CD4-positive, alpha-beta T cell treated with Interferon alpha-2 for 1 hour (primary cell): ENCODE data around the gene GNB5.
"Not testable (repeated sequence)": the region's sequence is repeated elsewhere in the genome, so short reads cannot be mapped to it uniquely, and the experiment has no call there.

Source experiments
- DNase-seq, 2 donors: peaks; one replicate each; pipeline ENCODE4 v3.0.0-alpha.2; 2020 to 2022

The GNB5 gene

DNA sequence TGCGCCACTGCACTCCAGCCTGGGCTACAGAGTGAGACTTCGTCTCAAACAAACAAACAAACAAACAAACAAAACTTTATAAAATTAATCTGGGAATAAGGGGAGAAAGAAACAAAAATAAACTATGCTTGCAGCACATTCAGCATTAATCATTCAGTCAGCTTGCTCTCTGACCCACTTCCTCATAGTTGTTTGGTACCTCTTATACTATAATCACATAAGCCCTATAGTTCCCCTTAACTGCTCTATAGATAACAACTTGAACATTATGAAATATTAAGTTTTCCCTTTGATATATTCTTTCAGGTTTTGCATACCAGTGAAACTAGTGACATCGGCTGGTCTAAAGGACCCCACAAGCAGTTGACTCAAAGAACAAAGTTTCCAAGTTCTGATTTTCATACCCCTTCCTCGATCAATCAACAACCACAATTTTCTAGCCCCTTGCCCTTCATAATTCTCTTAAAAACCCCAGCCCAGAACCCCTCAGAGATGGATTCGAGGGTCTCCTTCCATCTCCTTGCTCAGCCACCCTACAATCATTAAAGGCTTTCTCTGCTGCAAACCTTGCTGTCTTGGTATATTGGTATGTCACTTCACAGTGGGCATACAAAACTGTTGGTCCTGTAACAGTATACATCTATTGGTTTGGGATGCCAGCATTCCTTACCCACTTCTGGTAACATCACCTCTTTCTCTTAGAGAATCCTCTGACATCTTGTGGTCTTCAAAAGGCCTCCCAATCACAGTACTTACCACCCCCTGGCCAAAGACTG lies 105.0 kb downstream of the GNB5 start:
- no peak for DNase-seq

DNA sequence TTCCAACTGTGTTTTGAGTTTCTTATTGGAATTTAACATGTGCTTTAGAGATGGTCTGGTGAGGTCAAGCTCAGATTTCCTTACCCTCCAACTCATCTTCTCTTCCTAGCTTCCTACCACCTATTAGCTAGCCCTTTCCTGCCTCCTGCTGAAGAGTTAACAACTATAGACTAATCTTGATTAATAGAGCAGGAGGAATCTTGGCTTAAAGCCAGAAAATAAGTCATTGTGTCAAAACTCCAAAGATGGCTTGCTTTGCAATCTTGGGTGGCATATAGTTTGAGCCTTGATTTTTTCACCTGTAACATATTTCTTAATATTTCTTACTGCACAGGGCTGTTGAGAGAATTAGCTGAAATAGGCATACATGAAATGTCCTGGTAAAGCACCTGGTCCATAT lies 105.9 kb downstream of the GNB5 start:
- DNase-seq: no peak

DNA sequence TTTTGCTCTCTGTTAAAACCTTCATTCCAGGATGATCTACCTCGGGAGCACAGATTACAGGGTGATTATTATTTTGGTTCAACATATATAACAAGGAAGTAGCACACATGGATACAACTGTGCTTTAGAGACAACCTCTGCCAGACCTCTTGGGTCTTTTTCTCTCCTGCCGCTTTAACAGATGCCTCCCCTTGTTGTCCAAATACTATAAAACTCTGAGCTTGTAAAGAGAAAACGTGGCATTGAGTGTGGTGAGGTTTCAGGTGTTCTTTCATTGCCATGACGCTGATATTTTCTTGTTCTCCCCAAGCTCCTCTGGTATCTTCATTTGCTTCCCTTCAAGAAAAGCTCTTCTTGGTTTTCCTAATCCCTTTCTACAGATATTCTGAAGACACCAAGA lies 107.6 kb downstream of the GNB5 start:
- no peak for DNase-seq

DNA sequence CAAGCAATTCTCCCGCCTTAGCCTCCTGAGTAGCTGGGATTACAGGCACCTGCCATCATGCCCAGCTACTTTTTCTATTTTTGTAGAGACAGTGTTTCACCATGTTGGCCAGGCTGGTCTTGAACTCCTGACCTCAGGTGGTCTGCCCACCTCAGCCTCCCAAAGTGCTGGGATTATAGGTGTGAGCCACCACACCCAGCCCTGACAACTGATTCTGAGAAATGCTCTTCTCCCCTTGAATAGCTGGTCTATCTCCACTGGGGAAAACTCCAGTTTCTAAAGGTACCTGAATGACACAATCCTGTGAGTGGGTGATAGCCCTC lies 108.2 kb downstream of the GNB5 start:
- DNase-seq: not testable (repeated sequence)

DNA sequence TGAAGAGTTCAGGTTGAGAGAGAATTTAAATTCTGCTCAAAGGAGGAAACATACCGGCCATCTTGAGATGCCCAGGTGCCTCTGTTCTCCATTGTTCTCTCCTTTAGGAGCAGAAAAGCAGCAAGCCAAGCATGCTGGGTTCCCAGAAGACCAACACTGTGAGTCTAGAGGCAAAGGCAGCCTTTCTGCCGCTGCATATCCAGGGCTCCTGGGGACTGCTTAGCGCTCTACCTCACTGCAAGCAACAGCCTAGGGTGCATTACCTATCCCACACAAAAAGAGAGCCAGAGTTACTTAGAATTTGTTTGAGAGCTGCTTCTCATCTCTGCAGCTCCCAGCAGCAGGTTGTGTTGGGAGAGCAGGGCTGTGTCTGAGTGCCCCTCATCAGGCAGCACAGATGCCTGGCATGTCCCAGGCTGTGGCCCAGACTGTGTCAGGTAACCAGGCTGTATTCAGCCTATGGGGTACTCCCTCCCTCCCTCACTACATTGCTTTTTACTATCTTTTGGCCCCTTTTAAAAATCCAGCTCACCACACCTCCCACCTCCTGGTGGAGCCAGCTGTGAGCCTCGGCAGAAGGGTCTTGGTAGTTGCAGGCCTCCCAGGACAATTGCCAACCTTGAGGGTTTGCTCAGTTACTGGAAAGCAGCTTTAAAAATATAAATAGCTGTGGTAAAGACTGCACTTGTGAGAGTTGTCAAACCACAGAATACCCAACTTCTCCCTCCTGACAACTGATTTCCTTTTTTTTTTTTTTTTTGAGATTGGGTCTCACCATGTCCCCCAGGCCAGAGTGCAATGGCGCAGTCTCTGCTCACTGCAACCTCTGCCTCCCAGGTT lies 108.8 kb downstream of the GNB5 start:
- peak in 1 of 2 donors; percentile 8 for DNase-seq

DNA sequence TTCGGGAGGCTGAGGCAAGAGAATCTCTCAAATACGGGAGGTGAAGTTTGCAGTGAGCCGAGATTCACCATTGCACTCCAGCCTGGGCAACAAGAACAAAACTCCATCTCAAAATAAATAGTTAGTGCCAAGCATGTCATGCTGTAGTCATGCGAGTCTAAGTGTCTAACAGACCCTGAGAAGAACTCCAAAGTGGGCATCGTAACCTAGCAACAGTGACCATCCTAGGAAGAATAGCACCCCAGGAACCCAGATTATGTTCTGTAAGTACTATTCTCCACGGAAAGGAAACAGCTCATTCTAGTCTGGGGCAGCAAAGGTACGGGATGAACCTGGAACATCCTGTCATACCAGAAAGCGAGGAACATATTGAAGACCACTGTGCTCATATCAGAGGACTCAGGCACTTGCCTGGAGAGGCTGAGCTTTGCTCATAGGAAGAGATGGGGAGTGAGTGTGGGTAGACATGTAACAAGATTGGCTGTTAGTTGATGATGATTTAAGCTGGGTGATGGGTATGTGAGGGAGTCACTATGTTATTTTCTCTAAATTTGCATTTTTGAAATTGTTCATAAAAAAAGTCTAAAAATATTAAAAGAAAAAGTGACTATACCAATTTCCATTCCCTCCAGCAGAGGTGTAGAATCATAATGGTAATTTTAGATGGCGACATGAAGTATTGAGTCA lies 110.3 kb downstream of the GNB5 start:
- no peak for DNase-seq

DNA sequence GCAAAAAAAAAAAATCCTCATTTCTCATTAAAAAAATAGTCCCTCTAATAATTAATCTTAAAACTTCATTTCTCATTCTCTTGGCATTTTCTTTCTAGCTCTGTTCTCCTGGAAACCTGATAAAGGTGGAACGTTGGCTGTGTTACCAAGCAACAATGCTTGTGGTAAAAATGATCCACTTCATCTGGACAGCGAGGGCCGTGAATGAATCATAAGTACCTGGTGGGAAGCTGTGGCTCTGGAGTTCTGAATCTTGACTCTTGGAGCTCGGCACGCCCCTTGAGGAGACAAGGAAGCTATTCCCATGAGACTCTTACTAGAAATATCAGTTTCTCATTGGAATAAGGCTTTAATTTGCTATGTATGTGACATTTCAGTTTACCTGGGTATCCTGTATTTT lies 111.2 kb downstream of the GNB5 start:
- no peak for DNase-seq

DNA sequence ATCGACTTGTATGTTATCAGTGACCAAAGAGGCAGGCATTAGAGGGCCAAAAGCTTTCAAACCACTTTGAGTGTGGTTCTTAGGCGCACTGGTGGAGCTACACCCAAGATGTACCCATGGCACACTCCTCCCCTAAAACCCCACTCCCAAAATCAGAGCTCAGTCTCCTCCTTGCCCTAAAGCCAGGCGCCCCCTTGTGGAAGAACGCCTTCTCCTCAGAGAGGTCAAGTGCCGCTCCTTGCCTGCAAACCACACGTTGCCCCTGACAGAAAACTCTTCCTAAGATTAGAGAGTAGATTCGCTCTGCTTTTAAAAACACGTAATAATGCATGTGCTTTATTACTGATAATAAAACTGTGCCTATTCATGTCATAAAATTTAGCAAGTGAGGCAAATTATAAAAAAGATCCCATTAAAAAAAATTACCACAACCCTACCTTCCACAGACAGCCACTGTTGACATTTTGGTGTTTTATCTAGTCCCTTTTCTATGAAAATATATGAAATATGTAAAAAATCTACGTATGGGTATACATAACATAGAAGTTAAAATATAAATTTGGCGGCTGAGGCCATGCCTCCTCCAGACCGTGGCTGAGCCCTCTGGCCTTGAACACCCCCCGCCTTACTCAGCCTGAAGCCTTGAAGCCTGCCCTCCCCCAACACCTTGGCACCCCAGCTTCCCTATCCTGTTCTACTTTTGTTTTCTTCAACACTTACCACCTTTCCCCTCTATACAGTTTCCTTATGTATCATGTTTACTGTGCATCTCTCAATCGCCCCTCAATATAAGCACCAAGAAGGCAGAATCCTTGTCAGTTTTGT lies 112.1 kb downstream of the GNB5 start:
- peak; percentile 71 to 82 for DNase-seq

DNA sequence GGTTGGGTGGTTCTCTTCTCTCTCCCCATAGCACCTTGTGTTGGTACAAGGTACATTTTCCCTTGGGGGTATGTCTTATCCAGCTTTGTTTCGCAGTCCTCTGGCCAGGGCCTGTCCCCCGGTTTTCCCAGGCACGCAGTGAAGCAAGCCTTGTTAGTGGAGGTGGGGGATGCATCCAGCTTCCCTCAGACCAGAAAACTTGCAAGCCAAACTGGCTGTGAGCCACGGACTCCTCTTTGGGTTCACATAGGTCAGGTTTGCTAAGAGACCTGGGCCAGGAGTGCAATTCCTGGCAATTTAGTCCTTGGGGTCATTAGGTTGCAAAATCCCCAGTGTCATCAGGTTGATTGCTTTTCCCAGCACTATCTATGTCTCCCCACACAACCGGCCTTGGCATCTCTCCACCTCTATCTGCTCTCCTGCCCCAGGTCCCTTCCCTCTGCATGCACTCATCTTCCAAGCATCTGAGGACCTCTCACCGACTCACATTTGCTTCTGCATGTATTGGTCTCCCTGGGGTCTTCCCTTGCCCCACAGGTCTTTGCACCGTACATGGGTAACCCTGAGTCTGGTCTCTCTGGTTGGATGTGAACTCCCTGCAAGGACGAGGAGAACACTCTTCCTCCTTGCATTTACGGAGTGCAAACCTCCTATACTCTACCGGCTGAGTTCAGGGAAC lies 112.9 kb downstream of the GNB5 start:
- DNase-seq: no peak

DNA sequence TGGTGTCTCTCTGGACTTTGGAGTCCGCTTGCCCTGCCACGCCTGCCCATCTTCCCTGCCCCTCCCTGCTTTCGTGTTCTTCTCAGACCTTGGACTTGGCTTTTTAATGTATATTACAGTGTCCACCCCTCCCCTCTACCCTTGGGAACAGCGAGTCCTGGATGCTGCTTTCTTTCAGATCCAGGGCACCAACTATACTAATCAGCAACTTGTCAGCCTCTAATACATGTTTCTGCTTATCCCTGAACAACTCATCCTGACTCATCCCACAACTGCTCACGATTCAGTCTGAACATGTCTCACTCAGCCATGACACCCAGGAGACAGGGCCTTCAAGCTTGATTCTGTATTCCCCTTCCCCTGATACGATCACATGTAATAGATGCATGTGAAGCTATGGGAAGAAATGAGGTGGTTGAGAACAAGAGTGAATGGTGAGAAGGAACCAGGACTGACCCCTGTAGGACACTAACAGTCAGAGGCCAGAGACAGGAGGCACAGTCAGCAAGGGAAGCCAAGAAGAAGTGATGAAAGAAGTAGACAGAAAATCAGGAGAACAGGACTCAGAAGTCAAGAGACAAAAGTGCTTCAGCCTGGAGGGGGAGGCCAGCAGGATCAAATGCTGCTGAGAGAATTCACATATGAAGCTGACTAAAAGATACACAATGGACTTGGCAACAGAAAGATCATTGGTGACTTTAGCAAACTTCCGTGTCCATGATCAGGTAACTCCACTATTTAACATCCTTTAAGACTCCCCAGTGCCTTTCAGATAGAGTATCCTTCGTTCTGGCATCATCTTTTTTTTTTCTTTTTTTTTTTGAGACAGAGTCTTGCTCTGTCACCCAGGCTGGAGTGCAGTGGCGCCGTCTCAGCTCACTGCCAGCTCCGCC lies 114.1 kb downstream of the GNB5 start:
- no peak for DNase-seq

DNA sequence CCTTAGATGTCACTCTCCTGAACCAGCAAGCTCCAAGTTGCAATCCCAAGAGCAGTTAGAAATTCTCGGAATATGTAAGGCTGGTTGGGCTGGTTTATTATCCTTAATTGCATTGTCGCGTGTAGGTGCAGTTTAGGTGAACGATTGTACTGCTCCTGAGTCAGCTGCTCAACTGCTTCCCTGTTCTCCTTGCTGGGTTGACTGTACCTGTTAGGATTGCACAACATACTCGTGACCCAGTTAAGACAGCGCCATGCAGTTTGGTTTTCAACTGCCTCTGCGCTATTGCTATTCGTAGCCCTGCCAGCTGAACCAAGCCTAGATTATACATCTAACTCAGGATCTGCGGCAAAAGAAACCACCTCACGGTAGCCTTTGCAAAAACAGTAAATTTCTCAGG lies 119.6 kb downstream of the GNB5 start:
- no peak for DNase-seq

DNA sequence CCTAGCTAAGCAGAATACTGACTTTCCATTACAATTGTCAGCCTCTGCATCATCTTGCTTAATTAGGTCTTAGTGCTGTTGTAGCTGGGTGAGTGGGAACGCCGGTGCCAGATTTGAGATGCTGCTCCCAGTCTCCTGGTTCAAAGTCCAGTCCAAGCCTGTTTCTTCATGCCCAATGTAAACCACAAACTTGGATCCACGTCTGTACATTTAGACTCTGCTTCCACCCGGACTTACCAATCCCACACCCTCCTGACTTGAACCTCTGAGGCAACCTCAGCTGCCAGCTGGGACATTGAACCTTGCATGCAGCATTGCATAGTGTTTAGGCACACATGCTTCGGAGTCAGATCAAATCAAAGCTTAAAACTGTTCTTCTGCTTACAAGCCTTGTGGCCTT lies 121.6 kb downstream of the GNB5 start:
- no peak for DNase-seq

DNA sequence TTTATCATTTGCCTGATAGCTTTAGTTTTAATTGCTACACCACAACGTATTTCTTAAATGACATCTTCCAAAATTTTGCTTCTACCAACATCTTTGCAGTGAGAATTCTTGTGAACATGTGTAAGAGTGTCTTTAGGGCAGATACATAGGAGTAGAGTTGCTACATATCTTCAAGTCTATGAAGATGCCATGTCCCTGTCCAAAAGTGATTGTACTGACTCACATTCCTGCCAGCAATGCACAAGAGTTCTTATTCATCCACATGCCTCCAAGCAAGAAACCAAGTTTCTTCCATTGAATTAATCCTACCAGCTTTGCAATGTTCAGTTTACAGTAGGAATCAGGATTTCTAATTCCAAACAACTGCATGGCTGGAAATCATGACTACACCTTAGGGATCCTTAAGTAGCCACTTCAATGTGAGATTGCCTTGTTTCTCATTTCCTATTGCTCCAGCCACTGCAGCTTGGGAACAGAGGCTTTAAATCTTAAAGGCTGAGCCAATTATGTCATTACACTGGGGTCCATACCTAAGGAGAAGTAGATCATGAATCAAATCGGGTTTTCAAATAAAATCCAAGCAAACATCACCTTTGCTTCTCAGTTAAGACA lies 123.1 kb downstream of the GNB5 start:
- no peak for DNase-seq

DNA sequence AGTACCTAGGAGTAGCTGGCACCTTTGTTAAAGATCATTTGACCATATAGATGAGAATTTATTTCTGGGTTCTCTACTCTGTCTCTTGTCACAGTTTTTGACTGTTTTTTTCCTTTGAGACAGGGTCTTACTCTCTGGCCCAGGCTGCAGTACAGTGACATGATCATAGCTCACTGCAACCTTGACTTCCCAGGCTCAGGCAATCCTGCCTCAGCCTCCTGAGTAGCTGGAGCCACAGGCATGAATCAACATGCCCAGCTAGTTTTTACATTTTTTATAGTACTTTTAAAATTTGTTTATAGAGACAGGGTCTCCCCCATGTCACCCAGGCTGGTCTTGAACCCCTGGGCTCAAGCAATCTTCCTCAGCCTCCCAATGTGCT lies 123.7 kb downstream of the GNB5 start:
- no peak for DNase-seq

DNA sequence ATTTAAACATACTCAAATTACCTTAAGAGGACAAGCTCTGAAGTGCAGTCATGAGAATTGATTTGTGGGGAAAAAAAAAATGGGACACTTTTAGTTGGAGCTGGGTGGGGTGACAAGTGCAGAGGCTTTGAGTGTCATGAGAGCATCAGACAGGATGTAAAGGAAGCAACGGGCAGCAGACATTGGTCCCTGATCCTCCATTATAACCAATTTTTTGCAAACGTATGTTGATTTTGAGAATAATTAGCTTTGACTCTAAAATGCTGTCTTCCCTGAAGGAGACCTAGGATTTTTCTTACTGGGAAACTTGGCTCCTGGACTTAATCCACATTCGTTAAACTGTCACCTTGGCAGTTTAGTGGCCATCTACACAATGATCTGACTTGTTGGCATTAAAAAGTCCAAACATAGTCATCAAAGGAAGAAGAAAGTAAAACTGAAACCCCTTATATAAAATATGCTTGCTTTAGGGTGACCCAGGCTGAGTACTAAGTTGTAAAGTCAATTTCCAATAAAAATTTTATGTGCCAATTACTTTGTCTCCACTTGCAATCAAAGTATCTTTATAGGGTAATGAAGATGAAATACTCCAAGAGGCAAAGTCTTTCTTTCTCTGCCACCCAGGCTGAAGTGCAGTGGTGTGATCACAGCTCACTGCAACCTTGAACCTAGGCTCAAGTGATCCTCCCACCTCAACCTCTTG lies 124.2 kb downstream of the GNB5 start:
- no peak for DNase-seq
